NCI-H82 (cell line): ENCODE results near the gene SDF2.
A peak's percentile ranks its signal among the peaks of the same experiment; 100 is the strongest.
"Not testable (repeated sequence)": the region's sequence is repeated elsewhere in the genome, so short reads cannot be mapped to it uniquely, and the experiment has no call there.

Experiments
- DNase-seq: peaks from one replicate; lab custom pipeline; 2025; lab: John Stamatoyannopoulos, UW

Gene SDF2

GRCh38 chr17:28626818-28627217 is 34.9 kb downstream of the SDF2 start:
- peak; percentile 82 for DNase-seq

GRCh38 chr17:28624148-28624547 is 37.6 kb downstream of the SDF2 start:
- no peak for DNase-seq

DNA sequence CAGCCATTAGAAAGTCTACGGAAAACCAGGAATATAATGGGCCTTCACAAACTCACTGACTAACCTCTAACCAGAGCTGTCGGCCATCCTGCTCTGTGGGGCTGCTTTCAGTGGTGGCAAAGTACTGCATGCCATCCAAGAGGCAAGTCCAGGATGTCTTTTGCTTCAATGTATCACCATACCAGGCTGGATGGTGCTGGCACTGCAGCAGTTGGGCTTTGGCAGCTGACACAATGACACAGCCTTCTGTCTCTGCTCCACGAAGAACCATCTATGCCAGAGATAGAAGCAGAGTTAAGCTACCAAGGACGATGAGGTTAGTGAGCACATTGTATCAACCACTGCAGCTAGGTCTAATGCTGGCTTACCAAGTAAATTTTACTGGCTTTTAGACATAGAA is 38.0 kb downstream of the SDF2 start:
- no peak for DNase-seq

GRCh38 chr17:28622186-28622585 is 39.5 kb downstream of the SDF2 start:
- peak; percentile 86 for DNase-seq

DNA sequence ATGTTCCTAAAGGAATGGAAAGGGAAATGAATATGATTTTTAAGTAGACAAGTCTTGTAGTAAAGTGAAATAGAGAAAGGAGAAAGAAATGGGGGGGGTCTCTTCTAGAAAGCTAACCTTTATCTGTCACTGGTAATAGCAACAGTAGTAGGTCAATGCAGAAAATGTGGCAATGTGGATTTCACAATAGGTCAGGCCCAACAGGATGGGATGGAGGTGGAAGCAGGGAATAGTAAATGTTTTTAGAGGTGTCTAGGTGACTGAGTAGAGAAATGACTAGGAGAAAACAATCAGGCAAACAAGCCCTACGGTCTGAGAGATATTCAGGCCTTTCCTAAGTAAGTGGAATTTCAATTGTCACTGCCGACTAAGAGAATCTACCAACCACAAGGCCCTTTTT is 41.7 kb downstream of the SDF2 start:
- DNase-seq: no peak

DNA sequence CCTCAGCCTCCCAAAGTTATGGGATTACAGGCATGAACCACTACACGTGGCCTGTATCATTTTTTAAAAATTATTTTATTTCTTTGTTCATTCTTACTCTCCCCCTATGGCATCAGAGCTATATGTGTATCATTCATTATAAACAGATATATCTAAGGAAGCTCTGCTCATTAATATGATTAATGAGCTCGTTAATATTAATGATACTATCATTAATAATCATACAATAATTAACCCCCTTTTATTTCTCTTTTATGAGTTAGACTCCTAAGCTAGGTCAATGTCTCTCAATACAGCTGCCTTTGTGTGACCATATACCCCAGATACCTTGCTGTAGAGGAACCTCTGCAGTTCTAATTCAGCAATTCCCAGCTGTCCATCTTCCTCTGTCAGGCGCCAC is 43.2 kb downstream of the SDF2 start:
- no peak for DNase-seq

- DNase-seq: no peak
Measured at GRCh38 chr17:28616281-28616680, 45.4 kb downstream of the SDF2 start.

DNA sequence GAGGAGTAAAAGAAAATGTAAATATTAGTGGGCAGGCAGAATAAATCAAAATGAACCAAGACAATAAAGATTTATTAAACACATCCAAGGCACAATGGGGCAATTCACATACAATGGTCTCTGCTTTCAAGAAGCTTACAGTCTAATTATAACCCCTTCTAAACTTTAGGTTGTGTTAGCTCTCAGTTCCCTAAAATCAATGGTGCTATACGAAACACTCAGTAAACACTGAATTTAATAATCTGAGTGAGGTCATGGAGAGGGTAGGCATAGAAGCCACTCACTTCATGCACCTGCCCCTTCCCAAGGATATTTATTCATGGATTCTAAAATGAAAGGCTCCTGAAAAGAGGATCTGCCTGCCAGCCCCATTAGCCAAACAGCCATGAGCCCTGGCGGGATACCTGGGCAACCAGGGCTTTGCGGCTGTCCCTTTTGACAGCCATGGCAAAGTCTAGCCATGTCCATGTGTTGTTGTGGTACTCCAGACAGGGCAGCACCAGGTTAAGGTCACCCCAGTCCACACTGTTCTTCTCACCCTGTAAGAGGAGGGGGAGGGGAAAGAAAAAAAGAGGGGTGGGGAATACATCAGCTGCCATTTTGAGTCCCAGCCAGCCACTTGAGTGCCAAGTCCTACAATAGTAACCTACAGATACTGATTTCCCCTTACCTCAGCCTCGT is 46.3 kb downstream of the SDF2 start:
- DNase-seq: no peak

- DNase-seq: no peak
Measured at GRCh38 chr17:28613931-28614381, 47.8 kb downstream of the SDF2 start, which contains the start of gene RSKR. TSS of gene RSKR (minus strand) at chr17:28614185. CDS start at chr17:28614161, 24 bp downstream.

DNA sequence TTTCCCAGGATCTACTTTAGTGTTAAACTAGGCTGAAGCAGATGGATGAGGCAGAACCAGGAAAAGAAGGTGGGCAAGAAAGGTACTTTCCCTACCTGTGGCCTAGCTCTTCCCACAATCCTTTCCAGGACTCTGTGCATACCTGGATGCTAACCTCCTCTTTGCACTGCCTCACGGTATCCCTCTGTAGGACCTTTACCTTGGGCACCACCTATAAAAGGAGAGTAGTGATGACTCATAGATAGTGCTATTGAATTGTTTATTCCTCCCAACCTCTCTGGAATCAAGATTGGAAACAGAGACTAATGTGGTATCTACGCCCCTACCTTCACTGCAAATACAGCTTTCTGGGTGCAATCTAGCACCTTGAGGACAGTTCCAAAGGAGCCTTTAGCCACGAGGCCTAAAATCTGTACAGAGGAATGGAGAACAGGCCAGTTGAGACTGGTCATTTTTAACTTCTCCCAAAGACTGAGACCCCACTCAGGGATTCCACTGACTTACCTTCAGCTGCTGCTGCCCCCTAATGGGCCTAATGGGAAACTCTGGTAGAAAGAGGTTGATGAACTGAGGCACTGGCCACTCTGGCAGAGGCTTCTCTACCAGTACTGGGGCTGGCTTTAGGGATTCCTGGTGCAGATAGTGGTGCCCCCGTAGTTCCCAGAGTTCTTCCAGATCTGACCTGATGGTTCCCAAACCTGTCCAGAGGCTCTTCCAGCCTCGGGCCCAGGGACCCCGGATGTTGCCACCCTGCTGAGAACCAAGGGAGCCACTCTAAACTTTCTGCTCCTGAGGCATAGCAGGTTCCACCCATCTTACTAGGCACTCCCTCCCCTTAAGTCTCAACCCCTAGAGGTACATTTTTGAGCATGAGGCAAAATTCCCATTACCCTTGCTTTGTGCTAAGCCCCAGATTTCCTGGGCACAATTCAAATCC is 48.5 kb downstream of the SDF2 start:
- DNase-seq: peak; percentile 76

DNA sequence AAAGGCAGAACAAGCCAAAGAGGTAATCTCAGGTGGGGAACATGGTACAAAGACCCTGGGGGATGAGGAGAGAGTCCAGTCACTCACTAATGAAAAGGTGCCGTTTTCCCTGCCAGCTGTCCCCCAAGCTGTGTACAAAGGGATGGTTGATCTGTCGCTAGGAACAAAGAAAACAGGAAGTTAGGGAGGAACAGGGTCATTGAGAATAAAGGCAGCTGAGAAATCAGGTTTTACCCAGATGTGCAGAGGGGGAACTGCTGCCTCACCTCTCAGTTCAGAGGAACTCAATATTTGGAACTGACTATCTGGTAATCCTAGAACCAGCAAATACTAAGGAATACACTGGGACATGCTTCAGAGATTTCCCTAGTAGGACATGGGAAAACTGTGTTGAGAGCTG is 49.2 kb downstream of the SDF2 start:
- DNase-seq: no peak

- no peak for DNase-seq
Measured at GRCh38 chr17:28610376-28610775, 51.3 kb downstream of the SDF2 start.

DNA sequence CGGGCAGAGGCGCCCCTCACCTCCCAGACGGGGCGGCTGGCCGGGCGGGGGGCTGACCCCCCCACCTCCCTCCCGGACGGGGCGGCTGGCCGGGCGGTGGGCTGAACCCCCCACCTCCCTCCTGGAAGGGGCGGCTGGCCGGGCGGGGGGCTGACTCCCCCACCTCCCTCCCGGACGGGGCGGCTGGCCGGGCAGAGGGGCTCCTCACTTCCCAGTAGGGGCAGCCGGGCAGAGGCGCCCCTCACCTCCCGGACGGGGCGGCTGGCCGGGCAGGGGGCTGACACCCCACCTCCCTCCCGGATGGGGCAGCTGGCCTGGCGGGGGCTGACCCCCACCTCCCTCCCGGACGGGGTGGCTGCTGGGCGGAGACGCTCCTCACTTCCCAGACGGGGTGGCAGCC is 57.7 kb downstream of the SDF2 start:
- DNase-seq: not testable (repeated sequence)

- peak; percentile 90 for DNase-seq
Measured at GRCh38 chr17:28599311-28600184, 62.2 kb downstream of the SDF2 start.

GRCh38 chr17:28598799-28599310 is 62.9 kb downstream of the SDF2 start, which contains the start of gene SPAG5:
TSS of gene SPAG5 (minus strand) at chr17:28599025. CDS start at chr17:28598946, 79 bp downstream.
- DNase-seq: peak; percentile 99

DNA sequence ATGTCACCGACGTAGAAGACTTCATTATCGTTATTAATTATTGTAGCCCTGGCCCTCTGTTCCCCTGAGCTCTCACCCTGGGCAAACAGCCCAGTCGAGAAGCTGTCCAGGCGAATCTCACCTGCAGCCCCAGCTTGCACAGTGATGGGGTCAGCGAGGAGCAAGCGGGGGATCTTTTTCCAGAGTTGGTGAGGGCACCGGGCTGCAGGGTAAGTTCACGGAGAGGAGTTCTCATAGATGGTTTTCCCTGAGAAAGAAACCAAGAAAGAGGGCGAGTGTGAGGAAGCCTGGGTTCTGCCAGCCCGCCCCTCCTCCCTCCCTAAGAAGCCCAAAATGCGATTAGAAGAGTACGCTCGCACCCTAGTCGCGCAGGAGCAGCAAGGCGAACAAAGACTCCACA is 63.3 kb downstream of the SDF2 start:
- DNase-seq: peak; percentile 95
